ENCODE data around the gene CA5A.

DNA sequence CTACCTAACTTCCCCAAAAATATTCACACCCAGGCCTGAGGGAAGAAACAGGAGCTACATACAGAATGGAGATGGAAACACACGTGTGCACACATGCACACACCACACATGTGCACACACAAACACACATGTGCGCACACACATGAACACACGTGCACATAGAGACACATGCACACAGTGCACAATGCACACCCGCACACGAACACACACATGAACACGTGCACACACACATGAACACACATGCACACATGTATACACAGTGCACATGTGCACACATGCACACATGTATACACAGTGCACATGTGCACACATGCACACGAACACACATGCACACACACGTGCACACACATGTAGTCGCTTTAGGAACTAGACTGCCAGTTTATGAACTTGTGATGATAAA is 18.8 kb downstream of the CA5A start:
- TF ChIP-seq, protein P1, sequence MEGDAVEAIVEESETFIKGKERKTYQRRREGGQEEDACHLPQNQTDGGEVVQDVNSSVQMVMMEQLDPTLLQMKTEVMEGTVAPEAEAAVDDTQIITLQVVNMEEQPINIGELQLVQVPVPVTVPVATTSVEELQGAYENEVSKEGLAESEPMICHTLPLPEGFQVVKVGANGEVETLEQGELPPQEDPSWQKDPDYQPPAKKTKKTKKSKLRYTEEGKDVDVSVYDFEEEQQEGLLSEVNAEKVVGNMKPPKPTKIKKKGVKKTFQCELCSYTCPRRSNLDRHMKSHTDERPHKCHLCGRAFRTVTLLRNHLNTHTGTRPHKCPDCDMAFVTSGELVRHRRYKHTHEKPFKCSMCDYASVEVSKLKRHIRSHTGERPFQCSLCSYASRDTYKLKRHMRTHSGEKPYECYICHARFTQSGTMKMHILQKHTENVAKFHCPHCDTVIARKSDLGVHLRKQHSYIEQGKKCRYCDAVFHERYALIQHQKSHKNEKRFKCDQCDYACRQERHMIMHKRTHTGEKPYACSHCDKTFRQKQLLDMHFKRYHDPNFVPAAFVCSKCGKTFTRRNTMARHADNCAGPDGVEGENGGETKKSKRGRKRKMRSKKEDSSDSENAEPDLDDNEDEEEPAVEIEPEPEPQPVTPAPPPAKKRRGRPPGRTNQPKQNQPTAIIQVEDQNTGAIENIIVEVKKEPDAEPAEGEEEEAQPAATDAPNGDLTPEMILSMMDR (IDR thresholded peaks at IDR 0.05), result no peak
- TF ChIP-seq POLR2A (IDR thresholded peaks at IDR 0.05) (no peak), EP300 (IDR thresholded peaks at IDR 0.05; ENCODE audit: low read depth) (no peak)

Measured in transverse colon (tissue), 3 donors.